Gastroesophageal sphincter (tissue), 4 donors: ENCODE results near the gene SDC3. TPM values are rescaled to one million over a fixed set of nuclear protein-coding genes. Genes with fewer than 3 reads are reported as not detected.

Experiments used
- ATAC-seq: fragments of 150-250 bp; one replicate; pipeline ENCODE4 v1.9.1; 2016; ENCODE audit warnings: mild to moderate bottlenecking, moderate library complexity
- H3K27ac ChIP-seq, 4 donors: fragments of 200-600 bp; sonication (generic) in 3 of 4; 1 replicate in 3 of 4; 2 replicates in 1 of 4; pipeline ENCODE4 v1.5.1; 2016 to 2019
- H3K27me3 ChIP-seq: fragments of 200-600 bp; sonication (generic); one replicate; pipeline ENCODE4 v1.5.1; 2019
- H3K36me3 ChIP-seq, 2 donors: fragments of 200-600 bp; sonication (generic); one replicate each; pipeline ENCODE4 v1.5.1; 2019; ENCODE audit warnings: control low read depth in 1 of 2
- H3K4me1 ChIP-seq, 3 donors: fragments of 200-600 bp; sonication (generic); 1 replicate in 2 of 3; 2 replicates in 1 of 3; pipeline ENCODE4 v1.5.1; 2016 to 2019; ENCODE audit warnings: control low read depth in 2 of 3
- H3K4me3 ChIP-seq, 2 donors: fragments of 200-600 bp; sonication (generic); one replicate each; pipeline ENCODE4 v1.5.1; 2019; ENCODE audit warnings: mild to moderate bottlenecking in 1 of 2, moderate library complexity in 1 of 2
- H3K9me3 ChIP-seq, 3 donors: fragments of 200-600 bp; sonication (generic); one replicate each; pipeline ENCODE4 v1.5.1; 2017 to 2019; ENCODE audit warnings: control low read depth in 2 of 3
- CTCF ChIP-seq, 4 experiments: fragments of 200-600 bp in 2 of 4; fragments of 450-650 bp in 2 of 4; sonication (generic) in 1 of 4; IDR thresholded peaks; one replicate each; pipeline ENCODE4 v1.5.1; 2017 to 2019; ENCODE audit warnings: antibody characterized with exemption in 4 of 4, mild to moderate bottlenecking in 2 of 4, moderate library complexity in 2 of 4
- EP300 ChIP-seq: sonication (generic); formaldehyde crosslinking; IDR thresholded peaks from one replicate; pipeline ENCODE4 v1.6.1; 2017; ENCODE audit warnings: antibody characterized with exemption, mild to moderate bottlenecking
- POLR2A ChIP-seq, 2 donors: fragments of 450-650 bp; IDR thresholded peaks; one replicate each; pipeline ENCODE4 v1.6.1; 2017; ENCODE audit warnings: antibody characterized with exemption in 2 of 2, mild to moderate bottlenecking in 2 of 2, moderate library complexity in 1 of 2
- POLR2AphosphoS5 ChIP-seq: sonication (generic); formaldehyde crosslinking; IDR thresholded peaks from one replicate; pipeline ENCODE4 v1.6.1; 2017; ENCODE audit warnings: antibody characterized with exemption
- whole genome bisulfite sequencing, 2 donors: methylation state at CpG; one replicate each; pipeline ENCODE4 v1.1.5; 2018; ENCODE audit warnings: low coverage in 1 of 2; 5-methylcytosine and 5-hydroxymethylcytosine counted together
- total RNA-seq, 4 donors: library from RNA; depleted of rRNA; stranded (reverse); fragments of >200 nt; gene quantifications; one replicate each; pipeline ENCODE4 v1.1.0, GENCODE V29; 2016

SDC3 gene
- total RNA-seq, 4 donors from 2014 or later, result 45.1 to 112 (median 52.6) TPM

GRCh38 chr1:30876451-30877204 is 31.9 kb downstream of the SDC3 start:
- Histone ChIP-seq H3K36me3 (peaks cover 0 to 52% of the 10 kb centered on the region in 2 donors), H3K4me1 (peaks cover 0 to 57% (median 39%) of the 10 kb centered on the region in 3 donors), H3K27ac (peak overlapping the region in 3 of 4 donors; percentile 80 to 84 (median 84)), H3K27me3 (no peaks in the 10 kb centered on the region), H3K9me3 (peaks cover 0 to 14% (median 0%) of the 10 kb centered on the region in 3 donors), H3K4me3 (no peak overlapping the region)
- WGBS, 2 donors, result 89 to 91% methylated on average over 1 to 4 of the region's 25 CpGs
- TF ChIP-seq CTCF (IDR thresholded peaks at IDR 0.05) (peak in 2 of 4 experiments; percentile 22 to 24), POLR2A (IDR thresholded peaks at IDR 0.05) (no peak), POLR2AphosphoS5 (no peak), EP300 (no peak)
- no peak for ATAC-seq

- no peak for ATAC-seq
- Histone ChIP-seq H3K4me1 (peaks cover 0 to 50% (median 36%) of the 10 kb centered on the region in 3 donors), H3K4me3 (no peak overlapping the region), H3K36me3 (peaks cover 0 to 59% of the 10 kb centered on the region in 2 donors), H3K9me3 (peaks cover 0 to 14% (median 0%) of the 10 kb centered on the region in 3 donors), H3K27ac (no peak overlapping the region), H3K27me3 (no peaks in the 10 kb centered on the region)
- no peak for TF ChIP-seq CTCF (IDR thresholded peaks at IDR 0.05)
- no peak for TF ChIP-seq POLR2A (IDR thresholded peaks at IDR 0.05)
- TF ChIP-seq EP300, result no peak
- no peak for TF ChIP-seq POLR2AphosphoS5
- WGBS, 2 donors, result 68 to 79% methylated on average over 6 to 9 of the region's 11 CpGs
Measured at GRCh38 chr1:30875916-30876315, 32.6 kb downstream of the SDC3 start.

GRCh38 chr1:30875197-30875596 is 33.4 kb downstream of the SDC3 start:
- no peak for ATAC-seq
- H3K27ac ChIP-seq, result no peak overlapping the region
- 80 to 100% methylated on average over 1 to 4 of the region's 6 CpGs for WGBS, 2 donors
- no peak overlapping the region for H3K4me3 ChIP-seq
- TF ChIP-seq EP300, result no peak
- TF ChIP-seq POLR2AphosphoS5, result no peak
- TF ChIP-seq POLR2A (IDR thresholded peaks at IDR 0.05), result no peak
- no peak for TF ChIP-seq CTCF (IDR thresholded peaks at IDR 0.05)
- peaks cover 0 to 14% (median 0%) of the 10 kb centered on the region in 3 donors for H3K9me3 ChIP-seq
- no peaks in the 10 kb centered on the region for H3K27me3 ChIP-seq
- peaks cover 0 to 43% (median 32%) of the 10 kb centered on the region in 3 donors for H3K4me1 ChIP-seq
- peaks cover 0 to 66% of the 10 kb centered on the region in 2 donors for H3K36me3 ChIP-seq

- TF ChIP-seq CTCF (IDR thresholded peaks at IDR 0.05), result no peak
- no peak for TF ChIP-seq POLR2AphosphoS5
- no peak for TF ChIP-seq POLR2A (IDR thresholded peaks at IDR 0.05)
- TF ChIP-seq EP300, result no peak
- Histone ChIP-seq H3K9me3 (peaks cover 0 to 14% (median 0%) of the 10 kb centered on the region in 3 donors), H3K27me3 (no peaks in the 10 kb centered on the region), H3K4me1 (peaks cover 0 to 32% (median 22%) of the 10 kb centered on the region in 3 donors), H3K27ac (no peak overlapping the region), H3K4me3 (no peak overlapping the region), H3K36me3 (peaks cover 0 to 74% of the 10 kb centered on the region in 2 donors)
- 96% methylated on average over 9 of the region's 11 CpGs; no CpG with 5 or more reads in 1 of the 2 donors for WGBS, 2 donors
- no peak for ATAC-seq
Measured at GRCh38 chr1:30874176-30874575, 34.4 kb downstream of the SDC3 start.

- H3K27me3 ChIP-seq, result no peaks in the 10 kb centered on the region
- H3K9me3 ChIP-seq, result peaks cover 0 to 14% (median 0%) of the 10 kb centered on the region in 3 donors
- no peak for ATAC-seq
- H3K36me3 ChIP-seq, result peaks cover 0 to 74% of the 10 kb centered on the region in 2 donors
- peaks cover 0 to 20% (median 10%) of the 10 kb centered on the region in 3 donors for H3K4me1 ChIP-seq
- no peak overlapping the region for H3K4me3 ChIP-seq
- H3K27ac ChIP-seq, result no peak overlapping the region
- 100% methylated on average over 2 of the region's 4 CpGs; no CpG with 5 or more reads in 1 of the 2 donors for WGBS, 2 donors
- TF ChIP-seq EP300 (no peak), POLR2A (IDR thresholded peaks at IDR 0.05) (no peak), CTCF (IDR thresholded peaks at IDR 0.05) (no peak), POLR2AphosphoS5 (no peak)
Measured at GRCh38 chr1:30872948-30873263, 35.7 kb downstream of the SDC3 start.
